ENCODE results near the gene NF1. TPM values are rescaled to one million over a fixed set of nuclear protein-coding genes. Genes with fewer than 3 reads are reported as not detected.
"Not testable (repeated sequence)": the region's sequence is repeated elsewhere in the genome, so short reads cannot be mapped to it uniquely, and the experiment has no call there.

NF1 gene
- total and polyA plus RNA-seq, 2 of the 13 experiments (the other 11 are each of a cell fraction or from before 2014, with no cell fraction given), result 21.5 to 26.5 TPM

GRCh38 chr17:31198026-31198425 is 103.2 kb downstream of the NF1 start:
- Histone ChIP-seq H3K27ac (ENCODE audit: extremely low read length, insufficient read depth, low read length) (no peak overlapping the region), H3K9ac (ENCODE audit: insufficient read depth, low read depth, low read length) (no peak overlapping the region), H3K36me3 (replicated peaks in 1 of 2; ENCODE audit: control insufficient read depth in 1 of 2, insufficient read depth in 2 of 2, low read length in 2 of 2) (peaks cover 0 to 4% of the 10 kb centered on the region in 2 experiments; a peak in 1 of 5 replicates), H3K4me2 (ENCODE audit: low read depth, low read length) (no peak overlapping the region), H4K20me1 (ENCODE audit: insufficient read depth, low read length) (no peaks in the 10 kb centered on the region), H3K9me3 (ENCODE audit: low read length) (no peaks in the 10 kb centered on the region), H3K4me1 (ENCODE audit: insufficient read depth, low read length) (no peaks in the 10 kb centered on the region), H3K4me3 (replicated peaks in 1 of 3; ENCODE audit: insufficient read depth in 1 of 3, low read depth in 2 of 3, low read length in 3 of 3) (no peak overlapping the region), H2AFZ (ENCODE audit: low read length) (no peak overlapping the region), H3K27me3 (ENCODE audit: control insufficient read depth in 1 of 2, insufficient read depth in 2 of 2, low read length in 2 of 2) (no peaks in the 10 kb centered on the region), H3K79me2 (ENCODE audit: insufficient read depth, low read length) (no peaks in the 10 kb centered on the region)
- no TSS peak for BruUV-seq (replicated peaks)
- in situ Hi-C loops (cut with HindIII; ENCODE audit: extremely low pct_ligation_motif_present, low pct_unique_long_range_greater_than_20kb), result no loop called here
- TF ChIP-seq ZMAT5 (CRISPR knock-in tag; IDR thresholded peaks at IDR 0.05; ENCODE audit: borderline replicate concordance, low read depth) (no peak), ZBTB7A (CRISPR knock-in tag; IDR thresholded peaks at IDR 0.05) (no peak)
- 100% methylated on average over 1 of the region's 1 CpG for WGBS (ENCODE audit: low lambda C conversion rate)
- ChIA-PET POLR2A (no interaction called here), CTCF (ENCODE audit: low intra/inter-chr PET ratio, low total read pairs) (no interaction called here)
- ATAC-seq (no peak), FAIRE-seq (no peak), DNase-seq (ENCODE audit: low spot score) (no peak)
- intact Hi-C loops (cut with micrococcal nuclease; ENCODE audit: unreplicated experiment), result no loop called here

- CTCF ChIA-PET (ENCODE audit: low intra/inter-chr PET ratio, low total read pairs); H2AFZ ChIP-seq (ENCODE audit: low read length); H3K27ac ChIP-seq (ENCODE audit: extremely low read length, insufficient read depth, low read length); intact Hi-C loops (cut with micrococcal nuclease; ENCODE audit: unreplicated experiment); H3K4me1 ChIP-seq (ENCODE audit: insufficient read depth, low read length); H3K27me3 ChIP-seq (ENCODE audit: control insufficient read depth in 1 of 2, insufficient read depth in 2 of 2, low read length in 2 of 2); FAIRE-seq; in situ Hi-C loops (cut with HindIII; ENCODE audit: extremely low pct_ligation_motif_present, low pct_unique_long_range_greater_than_20kb); H3K9ac ChIP-seq (ENCODE audit: insufficient read depth, low read depth, low read length); H3K4me3 ChIP-seq (replicated peaks in 1 of 3; ENCODE audit: insufficient read depth in 1 of 3, low read depth in 2 of 3, low read length in 3 of 3); H3K36me3 ChIP-seq (replicated peaks in 1 of 2; ENCODE audit: control insufficient read depth in 1 of 2, insufficient read depth in 2 of 2, low read length in 2 of 2); DNase-seq (ENCODE audit: low spot score); POLR2A ChIA-PET; H3K79me2 ChIP-seq (ENCODE audit: insufficient read depth, low read length); BruUV-seq (replicated peaks); H3K9me3 ChIP-seq (ENCODE audit: low read length); ATAC-seq; H4K20me1 ChIP-seq (ENCODE audit: insufficient read depth, low read length); H3K4me2 ChIP-seq (ENCODE audit: low read depth, low read length): not testable (repeated sequence)
- 98% methylated on average over 2 of the region's 2 CpGs for WGBS (ENCODE audit: low lambda C conversion rate)
These were observed 103.9 kb downstream of the NF1 start for GRCh38 chr17:31198666-31199065.
